Measurements from ENCODE around the gene HPN.
"Not testable (repeated sequence)": the region's sequence is repeated elsewhere in the genome, so short reads cannot be mapped to it uniquely, and the experiment has no call there.

HPN gene

GRCh38 chr19:35009424-35010415, 31.8 kb upstream of the HPN start:
- DNase-seq = no peak

- DNase-seq = no peak
These were observed 30.3 kb upstream of the HPN start for GRCh38 chr19:35011091-35011689.

GRCh38 chr19:35011737-35012682, 29.5 kb upstream of the HPN start:
- DNase-seq = no peak

GRCh38 chr19:35013041-35013819, 28.3 kb upstream of the HPN start:
- DNase-seq = peak; percentile 41

GRCh38 chr19:35013820-35014754, 27.4 kb upstream of the HPN start:
- DNase-seq = no peak

- not testable (repeated sequence) for DNase-seq
These were observed 26.7 kb upstream of the HPN start for GRCh38 chr19:35014774-35015173.

- DNase-seq = no peak
These were observed 26.1 kb upstream of the HPN start for GRCh38 chr19:35015270-35015953.

- DNase-seq = no peak
These were observed 25.6 kb upstream of the HPN start for GRCh38 chr19:35015954-35016351.

- no peak for DNase-seq
These were observed 24.0 kb upstream of the HPN start for GRCh38 chr19:35017507-35017906.

- DNase-seq = no peak
These were observed 23.1 kb upstream of the HPN start for GRCh38 chr19:35018379-35018778.

GRCh38 chr19:35019144-35019543, 22.4 kb upstream of the HPN start:
- no peak for DNase-seq

- DNase-seq = no peak
These were observed 20.5 kb upstream of the HPN start for GRCh38 chr19:35021016-35021415.

- DNase-seq = no peak
These were observed 19.9 kb upstream of the HPN start for GRCh38 chr19:35021596-35021995.

GRCh38 chr19:35022460-35022859, 19.1 kb upstream of the HPN start:
- DNase-seq = no peak

- no peak for DNase-seq
These were observed 18.1 kb upstream of the HPN start for GRCh38 chr19:35023428-35023827.

GRCh38 chr19:35024095-35024494, 17.4 kb upstream of the HPN start:
- DNase-seq = no peak

- DNase-seq = no peak
These were observed 15.6 kb upstream of the HPN start for GRCh38 chr19:35025969-35026368.

GRCh38 chr19:35026418-35026817, 15.1 kb upstream of the HPN start:
- DNase-seq = no peak

GRCh38 chr19:35027009-35027408, 14.5 kb upstream of the HPN start:
- no peak for DNase-seq

GRCh38 chr19:35027851-35028599, 13.5 kb upstream of the HPN start:
- DNase-seq = no peak

Data from NCI-H2029 (cell line).